Measurements from ENCODE around the gene NR4A1.

DNA sequence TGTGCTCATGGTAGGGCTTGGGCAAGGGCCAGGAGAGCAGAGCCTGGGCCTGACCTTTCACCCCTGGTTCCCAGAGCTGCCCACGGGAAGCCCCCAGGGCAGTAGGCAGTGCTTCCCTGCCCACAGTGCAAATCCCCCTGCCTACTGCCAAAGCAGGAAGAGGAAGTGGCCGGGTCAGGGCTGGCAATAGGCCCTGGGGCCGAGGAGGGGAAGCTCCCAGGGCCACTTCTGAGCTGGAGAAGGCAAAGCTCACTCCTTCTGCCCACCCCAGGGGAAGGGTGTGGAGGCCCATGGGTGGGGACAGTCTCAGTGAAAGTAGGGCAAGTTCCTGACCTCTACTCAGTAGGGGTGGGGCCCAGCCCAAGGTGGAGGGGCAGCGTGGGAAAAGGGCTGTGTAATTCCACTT is 5.4 kb upstream of the NR4A1 start:
- TF ChIP-seq POLR2AphosphoS5 (IDR thresholded peaks at IDR 0.05) = no peak
- no peak for TF ChIP-seq CTCF (IDR thresholded peaks at IDR 0.05; ENCODE audit: poor library complexity, severe bottlenecking)
- no peak for TF ChIP-seq EZH2 (IDR thresholded peaks at IDR 0.05; ENCODE audit: borderline replicate concordance, insufficient read depth, low read length, poor library complexity, severe bottlenecking)
- TF ChIP-seq, protein P1, sequence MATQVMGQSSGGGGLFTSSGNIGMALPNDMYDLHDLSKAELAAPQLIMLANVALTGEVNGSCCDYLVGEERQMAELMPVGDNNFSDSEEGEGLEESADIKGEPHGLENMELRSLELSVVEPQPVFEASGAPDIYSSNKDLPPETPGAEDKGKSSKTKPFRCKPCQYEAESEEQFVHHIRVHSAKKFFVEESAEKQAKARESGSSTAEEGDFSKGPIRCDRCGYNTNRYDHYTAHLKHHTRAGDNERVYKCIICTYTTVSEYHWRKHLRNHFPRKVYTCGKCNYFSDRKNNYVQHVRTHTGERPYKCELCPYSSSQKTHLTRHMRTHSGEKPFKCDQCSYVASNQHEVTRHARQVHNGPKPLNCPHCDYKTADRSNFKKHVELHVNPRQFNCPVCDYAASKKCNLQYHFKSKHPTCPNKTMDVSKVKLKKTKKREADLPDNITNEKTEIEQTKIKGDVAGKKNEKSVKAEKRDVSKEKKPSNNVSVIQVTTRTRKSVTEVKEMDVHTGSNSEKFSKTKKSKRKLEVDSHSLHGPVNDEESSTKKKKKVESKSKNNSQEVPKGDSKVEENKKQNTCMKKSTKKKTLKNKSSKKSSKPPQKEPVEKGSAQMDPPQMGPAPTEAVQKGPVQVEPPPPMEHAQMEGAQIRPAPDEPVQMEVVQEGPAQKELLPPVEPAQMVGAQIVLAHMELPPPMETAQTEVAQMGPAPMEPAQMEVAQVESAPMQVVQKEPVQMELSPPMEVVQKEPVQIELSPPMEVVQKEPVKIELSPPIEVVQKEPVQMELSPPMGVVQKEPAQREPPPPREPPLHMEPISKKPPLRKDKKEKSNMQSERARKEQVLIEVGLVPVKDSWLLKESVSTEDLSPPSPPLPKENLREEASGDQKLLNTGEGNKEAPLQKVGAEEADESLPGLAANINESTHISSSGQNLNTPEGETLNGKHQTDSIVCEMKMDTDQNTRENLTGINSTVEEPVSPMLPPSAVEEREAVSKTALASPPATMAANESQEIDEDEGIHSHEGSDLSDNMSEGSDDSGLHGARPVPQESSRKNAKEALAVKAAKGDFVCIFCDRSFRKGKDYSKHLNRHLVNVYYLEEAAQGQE (IDR thresholded peaks at IDR 0.05; ENCODE audit: borderline replicate concordance) = no peak

Data from neural cell (in vitro differentiated cells).